Measurements from ENCODE around the gene BEGAIN.
A peak's percentile ranks its signal among the peaks of the same experiment; 100 is the strongest.

BEGAIN gene

GRCh38 chr14:100633406-100633805, 46.2 kb upstream of the BEGAIN start:
- Histone ChIP-seq H3K9ac (ENCODE audit: low read depth, low read length) (no peak overlapping the region), H3K4me3 (ENCODE audit: low read depth in 1 of 2, low read length in 2 of 2) (no peak overlapping the region), H3K4me1 (ENCODE audit: insufficient read depth, low read length) (peaks cover 34% of the 10 kb centered on the region), H2AFZ (ENCODE audit: low read depth, low read length) (no peak overlapping the region), H3K4me2 (ENCODE audit: insufficient read depth, low read length) (no peak overlapping the region), H3K9me3 (ENCODE audit: insufficient read depth, low read length, severe bottlenecking) (no peaks in the 10 kb centered on the region), H4K20me1 (ENCODE audit: insufficient read depth, low read length) (no peaks in the 10 kb centered on the region), H3K27me3 (ENCODE audit: insufficient read depth, low read length, poor library complexity) (no peaks in the 10 kb centered on the region), H3K27ac (ENCODE audit: low read length) (peak overlapping the region; percentile 52; the same call in 1 of the 2 replicates), H3K79me2 (ENCODE audit: insufficient read depth, low read length) (no peaks in the 10 kb centered on the region), H3K36me3 (ENCODE audit: insufficient read depth, low read length) (no peaks in the 10 kb centered on the region)
- DNase-seq, result no peak
- ATAC-seq (ENCODE audit: insufficient read depth, low read depth), result no peak
- TF ChIP-seq EZH2 (IDR thresholded peaks at IDR 0.05; ENCODE audit: borderline replicate concordance, low read depth, low read length, severe bottlenecking), result no peak
- TF ChIP-seq, protein P1, sequence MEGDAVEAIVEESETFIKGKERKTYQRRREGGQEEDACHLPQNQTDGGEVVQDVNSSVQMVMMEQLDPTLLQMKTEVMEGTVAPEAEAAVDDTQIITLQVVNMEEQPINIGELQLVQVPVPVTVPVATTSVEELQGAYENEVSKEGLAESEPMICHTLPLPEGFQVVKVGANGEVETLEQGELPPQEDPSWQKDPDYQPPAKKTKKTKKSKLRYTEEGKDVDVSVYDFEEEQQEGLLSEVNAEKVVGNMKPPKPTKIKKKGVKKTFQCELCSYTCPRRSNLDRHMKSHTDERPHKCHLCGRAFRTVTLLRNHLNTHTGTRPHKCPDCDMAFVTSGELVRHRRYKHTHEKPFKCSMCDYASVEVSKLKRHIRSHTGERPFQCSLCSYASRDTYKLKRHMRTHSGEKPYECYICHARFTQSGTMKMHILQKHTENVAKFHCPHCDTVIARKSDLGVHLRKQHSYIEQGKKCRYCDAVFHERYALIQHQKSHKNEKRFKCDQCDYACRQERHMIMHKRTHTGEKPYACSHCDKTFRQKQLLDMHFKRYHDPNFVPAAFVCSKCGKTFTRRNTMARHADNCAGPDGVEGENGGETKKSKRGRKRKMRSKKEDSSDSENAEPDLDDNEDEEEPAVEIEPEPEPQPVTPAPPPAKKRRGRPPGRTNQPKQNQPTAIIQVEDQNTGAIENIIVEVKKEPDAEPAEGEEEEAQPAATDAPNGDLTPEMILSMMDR (IDR thresholded peaks at IDR 0.05; ENCODE audit: borderline replicate concordance, extremely low read depth, low read length, poor library complexity, severe bottlenecking), result no peak

DNA sequence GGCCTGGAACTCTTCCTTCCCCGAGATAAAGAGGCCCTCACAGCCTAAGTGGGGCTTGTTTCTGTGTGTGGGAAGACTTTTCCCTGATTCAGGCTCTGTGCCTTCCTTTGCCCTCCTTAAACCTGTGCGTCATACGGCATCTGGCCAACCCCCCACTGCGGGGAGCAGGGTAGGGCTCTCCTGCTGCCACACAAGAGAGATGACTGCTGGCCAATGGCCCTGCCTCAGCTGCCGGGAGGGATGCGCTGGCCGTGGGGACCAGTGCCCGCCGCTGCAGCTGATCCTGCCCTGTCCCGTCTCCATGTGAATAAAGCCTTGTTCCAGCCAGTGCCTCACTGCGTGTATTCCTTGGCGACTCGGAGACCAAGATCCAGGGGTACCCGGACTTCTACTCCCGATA, 42.5 kb upstream of the BEGAIN start:
- H3K79me2 ChIP-seq (ENCODE audit: insufficient read depth, low read length), result no peaks in the 10 kb centered on the region
- no peak overlapping the region for H3K4me2 ChIP-seq (ENCODE audit: insufficient read depth, low read length)
- no peaks in the 10 kb centered on the region for H3K27me3 ChIP-seq (ENCODE audit: insufficient read depth, low read length, poor library complexity)
- H3K36me3 ChIP-seq (ENCODE audit: insufficient read depth, low read length), result no peaks in the 10 kb centered on the region
- ATAC-seq (ENCODE audit: insufficient read depth, low read depth) (no peak), DNase-seq (no peak)
- no peak overlapping the region for H3K9ac ChIP-seq (ENCODE audit: low read depth, low read length)
- no peak overlapping the region for H2AFZ ChIP-seq (ENCODE audit: low read depth, low read length)
- no peaks in the 10 kb centered on the region for H3K9me3 ChIP-seq (ENCODE audit: insufficient read depth, low read length, severe bottlenecking)
- no peaks in the 10 kb centered on the region for H4K20me1 ChIP-seq (ENCODE audit: insufficient read depth, low read length)
- peak overlapping the region; percentile 58; the same call in 1 of the 2 replicates for H3K27ac ChIP-seq (ENCODE audit: low read length)
- no peak overlapping the region for H3K4me3 ChIP-seq (ENCODE audit: low read depth in 1 of 2, low read length in 2 of 2)
- H3K4me1 ChIP-seq (ENCODE audit: insufficient read depth, low read length), result peaks cover 19% of the 10 kb centered on the region
- no peak for TF ChIP-seq EZH2 (IDR thresholded peaks at IDR 0.05; ENCODE audit: borderline replicate concordance, low read depth, low read length, severe bottlenecking)
- TF ChIP-seq, protein P1 (IDR thresholded peaks at IDR 0.05; ENCODE audit: borderline replicate concordance, extremely low read depth, low read length, poor library complexity, severe bottlenecking), result no peak

- no peak overlapping the region for H3K27ac ChIP-seq (ENCODE audit: low read length)
- peaks cover 19% of the 10 kb centered on the region for H3K4me1 ChIP-seq (ENCODE audit: insufficient read depth, low read length)
- no peaks in the 10 kb centered on the region for H3K27me3 ChIP-seq (ENCODE audit: insufficient read depth, low read length, poor library complexity)
- no peak overlapping the region for H3K4me2 ChIP-seq (ENCODE audit: insufficient read depth, low read length)
- no peaks in the 10 kb centered on the region for H4K20me1 ChIP-seq (ENCODE audit: insufficient read depth, low read length)
- H3K9ac ChIP-seq (ENCODE audit: low read depth, low read length), result no peak overlapping the region
- H3K4me3 ChIP-seq (ENCODE audit: low read depth in 1 of 2, low read length in 2 of 2), result no peak overlapping the region
- no peak overlapping the region for H2AFZ ChIP-seq (ENCODE audit: low read depth, low read length)
- no peak for DNase-seq
- no peaks in the 10 kb centered on the region for H3K79me2 ChIP-seq (ENCODE audit: insufficient read depth, low read length)
- TF ChIP-seq, protein P1 (IDR thresholded peaks at IDR 0.05; ENCODE audit: borderline replicate concordance, extremely low read depth, low read length, poor library complexity, severe bottlenecking), result no peak
- H3K9me3 ChIP-seq (ENCODE audit: insufficient read depth, low read length, severe bottlenecking), result no peaks in the 10 kb centered on the region
- no peak for ATAC-seq (ENCODE audit: insufficient read depth, low read depth)
- H3K36me3 ChIP-seq (ENCODE audit: insufficient read depth, low read length), result no peaks in the 10 kb centered on the region
Measured at GRCh38 chr14:100629098-100629497, 41.9 kb upstream of the BEGAIN start.

GRCh38 chr14:100628225-100628624, 41.0 kb upstream of the BEGAIN start:
- no peak for TF ChIP-seq EZH2 (IDR thresholded peaks at IDR 0.05; ENCODE audit: borderline replicate concordance, low read depth, low read length, severe bottlenecking)
- TF ChIP-seq, protein P1 (IDR thresholded peaks at IDR 0.05; ENCODE audit: borderline replicate concordance, extremely low read depth, low read length, poor library complexity, severe bottlenecking), result no peak
- Histone ChIP-seq H3K4me2 (ENCODE audit: insufficient read depth, low read length) (no peak overlapping the region), H3K9ac (ENCODE audit: low read depth, low read length) (no peak overlapping the region), H3K9me3 (ENCODE audit: insufficient read depth, low read length, severe bottlenecking) (no peaks in the 10 kb centered on the region), H3K4me3 (ENCODE audit: low read depth in 1 of 2, low read length in 2 of 2) (no peak overlapping the region), H3K36me3 (ENCODE audit: insufficient read depth, low read length) (no peaks in the 10 kb centered on the region), H4K20me1 (ENCODE audit: insufficient read depth, low read length) (no peaks in the 10 kb centered on the region), H3K27me3 (ENCODE audit: insufficient read depth, low read length, poor library complexity) (no peaks in the 10 kb centered on the region), H3K79me2 (ENCODE audit: insufficient read depth, low read length) (no peaks in the 10 kb centered on the region), H3K27ac (ENCODE audit: low read length) (no peak overlapping the region), H2AFZ (ENCODE audit: low read depth, low read length) (no peak overlapping the region), H3K4me1 (ENCODE audit: insufficient read depth, low read length) (peaks cover 19% of the 10 kb centered on the region)
- ATAC-seq (ENCODE audit: insufficient read depth, low read depth) (no peak), DNase-seq (no peak)

All from DND-41 (cell line).